Activated CD4-positive, alpha-beta T cell treated with anti-CD3 and anti-CD28 coated beads for 48 hours (primary cell): ENCODE results near the gene GLS2.

Experiments
- DNase-seq: peaks from one replicate; pipeline ENCODE4 v3.0.0-alpha.2; 2020

The GLS2 gene

GRCh38 chr12:56437430-56438176, 50.4 kb downstream of the GLS2 start:
- DNase-seq = no peak

DNA sequence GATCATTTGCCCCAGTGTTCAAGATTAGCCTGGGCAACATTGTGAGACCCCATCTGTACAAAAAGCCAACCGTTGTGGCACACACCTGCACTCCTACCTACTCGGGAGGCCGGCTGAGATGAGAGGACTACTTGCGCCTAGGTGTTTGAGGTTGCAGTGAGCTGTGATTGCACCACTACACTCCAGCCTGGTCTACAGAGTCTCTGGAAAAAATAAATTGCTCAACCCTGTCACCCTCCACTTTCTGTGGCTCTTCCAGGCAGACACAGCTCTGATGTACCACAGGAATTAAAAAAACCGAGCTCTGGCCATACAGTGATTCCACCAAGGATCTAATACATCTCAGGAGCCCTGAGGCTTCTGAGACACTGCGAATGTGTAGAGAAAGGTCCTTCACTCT, 53.1 kb downstream of the GLS2 start:
- no peak for DNase-seq

DNA sequence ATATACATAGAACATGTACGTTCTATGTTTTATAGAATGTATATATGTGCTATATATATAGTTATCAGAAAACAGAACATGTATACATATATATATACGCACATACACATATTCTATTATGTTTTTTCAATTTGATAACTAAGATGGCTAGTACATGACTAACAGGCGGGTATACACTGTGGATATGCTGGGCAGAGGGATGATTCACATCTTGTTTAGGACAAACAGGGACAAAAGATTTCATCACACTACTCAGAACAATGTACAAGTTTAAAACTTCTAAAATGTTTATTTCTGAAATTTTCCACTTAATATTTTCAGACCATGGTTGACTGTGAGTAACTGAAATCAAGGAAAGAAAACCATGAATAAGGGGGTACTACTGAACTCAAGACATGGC, 56.1 kb downstream of the GLS2 start:
- DNase-seq = no peak

DNA sequence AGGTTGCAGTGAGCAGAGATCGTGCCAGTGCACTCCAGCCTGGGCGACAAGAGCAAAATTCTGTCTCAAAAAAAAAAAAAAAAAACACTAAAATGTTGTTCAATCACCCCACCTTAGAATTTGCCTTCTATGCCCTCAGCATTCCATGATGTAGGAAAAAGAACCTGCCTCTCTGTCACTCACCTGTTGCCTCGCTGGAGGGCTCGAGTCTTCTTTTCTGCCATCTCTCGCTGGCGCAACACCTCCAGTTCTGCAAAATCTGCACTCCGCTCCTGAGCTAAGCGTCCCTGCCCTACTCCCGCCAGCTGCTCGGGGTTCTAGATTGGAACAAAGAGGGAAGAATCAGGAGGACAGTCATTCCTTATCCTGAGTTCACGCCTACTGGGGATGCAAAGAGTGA, 56.7 kb downstream of the GLS2 start:
- DNase-seq = no peak

DNA sequence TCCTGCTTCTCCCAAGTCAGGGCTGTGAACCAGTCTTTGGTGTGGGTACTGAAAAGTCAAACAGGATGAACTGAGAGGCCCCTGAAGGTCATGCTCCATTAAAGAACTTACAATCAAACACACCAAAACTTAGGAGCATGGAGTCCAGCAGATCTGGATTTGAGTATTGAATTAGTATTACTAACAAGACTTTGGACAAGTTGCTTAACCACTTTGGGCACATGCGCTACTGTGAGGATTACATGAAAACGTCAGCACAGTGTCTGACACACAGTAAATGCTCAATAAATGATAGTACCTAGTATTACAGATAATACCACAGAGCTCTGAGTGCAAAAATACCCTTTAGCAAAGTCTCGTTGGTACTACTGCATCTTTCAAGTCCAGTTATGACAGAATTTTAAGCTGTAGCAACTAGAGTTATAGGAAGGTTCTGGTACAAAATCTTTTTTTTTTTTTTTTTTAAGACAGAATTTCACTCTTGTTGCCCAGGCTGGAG, 62.0 kb downstream of the GLS2 start:
- DNase-seq = no peak

- no peak for DNase-seq
Observed at GRCh38 chr12:56425193-56425592, 62.8 kb downstream of the GLS2 start.
